ENCODE measurements around the gene NAA25.

- TF ChIP-seq PATZ1 (CRISPR knock-in tag; IDR thresholded peaks at IDR 0.05; ENCODE audit: borderline replicate concordance) (no peak), CREB5 (CRISPR knock-in tag; IDR thresholded peaks at IDR 0.05; ENCODE audit: low read depth) (no peak), ZNF70 (CRISPR knock-in tag; IDR thresholded peaks at IDR 0.05) (no peak), ISL1 (CRISPR knock-in tag; IDR thresholded peaks at IDR 0.05) (no peak)
Measured at GRCh38 chr12:112107306-112108201, 1.0 kb downstream of the NAA25 start.
